DMS 273 treated with DMSO at 0.1 percent for 48 hours (cell line): Measurements from ENCODE around the gene NRXN3.
"Not testable (repeated sequence)": the region's sequence is repeated elsewhere in the genome, so short reads cannot be mapped to it uniquely, and the experiment has no call there.

ENCODE experiments used
- DNase-seq: peaks from one replicate; lab custom pipeline; 2025; lab: John Stamatoyannopoulos, UW

Gene NRXN3

DNA sequence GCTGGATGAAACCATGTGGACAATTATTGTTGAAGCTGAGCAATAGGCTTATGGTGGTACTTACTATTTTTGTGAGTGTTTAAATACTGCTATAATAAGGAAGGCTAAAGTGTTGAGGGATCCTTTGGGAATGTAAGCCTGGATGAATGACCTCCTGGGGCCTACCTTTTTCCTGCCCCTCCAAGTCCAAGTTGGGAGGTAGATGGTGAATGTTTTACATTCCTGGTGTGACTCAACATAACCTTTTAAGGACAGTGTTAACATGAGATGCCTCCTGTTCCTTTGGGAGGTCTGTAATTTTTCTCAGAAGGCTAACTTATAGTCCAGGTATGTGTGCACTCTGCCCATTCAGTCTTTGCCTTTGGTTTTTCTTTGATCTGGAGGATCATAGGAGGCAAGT is 315.9 kb downstream of the NRXN3 start:
- no peak for DNase-seq

DNA sequence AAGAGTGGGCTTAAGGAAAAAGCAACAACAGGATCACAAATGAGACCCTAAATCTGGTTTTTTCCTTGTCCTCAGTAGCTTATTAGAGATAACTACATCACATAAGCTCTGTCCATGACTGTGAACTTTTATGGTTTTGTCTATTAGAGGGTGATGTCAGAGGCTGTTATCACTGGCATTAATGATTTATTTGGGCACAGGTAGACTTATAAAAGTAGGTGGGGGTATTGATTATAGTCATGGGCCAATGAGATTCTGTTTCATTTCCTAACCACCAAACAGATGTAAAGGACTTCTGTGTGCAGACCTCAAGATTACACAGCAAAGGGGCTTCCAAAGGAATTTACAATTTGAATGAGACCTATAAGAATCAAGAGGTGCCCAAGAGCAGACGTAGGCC is 316.4 kb downstream of the NRXN3 start:
- no peak for DNase-seq

DNA sequence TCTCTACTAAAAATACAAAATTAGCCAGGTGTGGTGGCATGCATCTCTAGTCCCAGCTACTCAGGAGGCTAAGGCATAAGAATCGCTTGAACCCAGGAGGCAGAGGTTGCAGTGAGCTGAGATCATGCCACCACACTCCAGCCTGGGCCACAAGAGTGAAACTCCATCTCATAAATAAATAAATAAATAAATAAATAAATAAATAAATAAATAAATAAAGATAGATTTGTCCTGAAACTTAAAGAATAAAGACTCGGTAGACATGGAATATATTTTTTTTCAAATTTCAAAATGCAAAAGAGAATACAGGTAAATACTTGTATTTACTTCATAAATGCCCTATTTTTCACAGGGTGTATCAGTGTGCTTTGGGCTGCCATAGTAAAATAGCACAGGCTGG is 317.4 kb downstream of the NRXN3 start:
- DNase-seq, result not testable (repeated sequence)

DNA sequence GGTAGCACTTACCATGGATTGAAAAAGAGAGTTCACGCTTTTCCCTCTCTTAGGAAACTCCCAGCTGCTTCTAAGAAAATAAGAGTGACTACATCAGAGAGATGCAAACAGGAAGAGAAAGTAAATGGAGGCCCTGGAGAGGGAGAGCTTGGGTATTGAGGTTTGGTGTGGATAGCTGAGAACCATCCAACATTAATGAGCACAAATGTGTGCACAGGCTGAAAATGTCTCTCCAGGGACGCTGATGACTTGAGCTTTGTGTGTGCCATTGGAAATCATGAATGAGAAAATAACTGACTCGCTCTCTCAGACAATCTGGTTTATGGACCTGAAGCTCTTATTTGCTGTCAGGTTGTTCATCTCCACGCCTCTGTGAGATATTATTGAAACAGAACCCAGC is 318.8 kb downstream of the NRXN3 start:
- no peak for DNase-seq

DNA sequence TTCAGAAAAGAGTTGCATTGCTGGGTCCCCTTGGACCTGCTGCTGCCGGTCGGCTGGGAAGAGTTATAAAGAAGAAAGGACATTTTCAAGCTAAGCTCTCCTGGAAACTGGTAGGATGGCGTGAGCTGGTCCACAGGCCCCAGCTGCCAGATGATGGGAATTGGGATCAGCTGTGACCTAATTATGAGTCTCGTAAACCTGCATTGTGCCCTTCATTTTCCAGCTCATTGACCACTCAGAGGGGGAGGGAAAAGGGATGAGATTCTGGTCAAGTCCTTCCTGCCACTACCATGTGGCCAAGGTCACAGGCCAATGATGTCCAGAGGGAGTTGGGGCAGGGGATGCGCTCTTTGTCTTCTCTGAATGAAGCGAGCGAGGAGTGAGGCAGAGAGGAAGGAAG is 320.9 kb downstream of the NRXN3 start:
- DNase-seq, result no peak

DNA sequence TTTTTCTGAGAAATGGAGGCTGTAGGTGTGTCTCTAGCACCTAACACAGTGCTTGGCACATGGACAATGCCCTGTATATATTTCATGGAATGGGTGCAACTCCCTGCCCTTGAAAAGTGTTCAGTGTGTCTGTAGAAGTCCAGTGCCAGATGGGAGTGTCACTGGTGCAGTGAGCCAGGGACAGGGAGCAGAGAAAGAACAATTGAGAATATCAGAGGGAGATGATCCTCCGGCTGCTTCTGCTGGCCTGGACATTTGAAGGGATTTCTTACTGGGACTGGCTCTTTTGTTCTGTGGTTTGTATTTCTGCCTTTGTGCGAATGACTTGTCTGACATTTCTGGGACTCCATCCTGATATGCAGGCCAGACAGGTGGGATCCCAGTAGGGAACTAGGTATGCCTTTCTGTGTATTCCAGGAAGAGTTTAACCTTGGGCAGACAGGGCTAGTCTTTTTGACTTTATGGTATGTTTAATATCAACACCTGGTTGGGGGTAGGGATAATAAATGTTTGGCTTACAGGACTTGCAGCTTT is 328.0 kb downstream of the NRXN3 start:
- no peak for DNase-seq

DNA sequence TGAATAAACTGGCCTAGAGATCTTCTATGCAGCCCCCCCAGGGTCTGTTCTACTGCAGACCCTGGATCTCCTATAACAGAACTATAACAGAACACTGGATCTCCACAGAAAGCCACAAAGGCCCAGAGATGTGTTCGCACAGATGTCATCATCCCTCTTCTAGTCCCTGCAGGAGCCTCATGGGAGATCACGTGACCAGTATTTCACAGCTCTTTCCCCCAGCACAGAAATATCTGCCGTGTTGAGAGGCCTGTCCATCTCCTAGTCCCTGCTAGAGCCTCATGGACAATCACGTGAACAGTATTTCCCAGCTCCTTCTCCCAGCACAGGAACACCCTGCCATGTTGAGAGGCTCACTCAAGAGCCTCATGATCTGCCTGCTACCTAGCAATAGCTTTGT is 331.7 kb downstream of the NRXN3 start:
- no peak for DNase-seq

DNA sequence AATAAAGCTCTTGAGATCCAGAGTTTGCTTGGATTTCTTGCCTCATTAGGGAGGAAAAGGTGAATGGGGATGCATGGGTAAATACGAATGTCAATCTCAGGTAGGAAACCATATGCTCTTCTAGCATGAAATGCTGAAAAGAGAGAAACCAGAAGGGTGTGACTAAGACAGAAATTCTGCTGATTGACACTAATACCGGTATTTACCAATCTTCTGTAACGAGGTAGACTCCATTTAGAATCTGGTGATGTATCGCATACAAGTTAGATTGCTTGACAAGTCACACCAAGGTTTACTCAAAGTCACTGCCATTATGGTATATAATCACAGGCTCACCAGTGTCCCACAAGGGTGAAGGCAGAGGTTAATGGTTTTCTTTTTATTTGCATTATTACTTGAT is 337.9 kb downstream of the NRXN3 start:
- DNase-seq, result no peak

DNA sequence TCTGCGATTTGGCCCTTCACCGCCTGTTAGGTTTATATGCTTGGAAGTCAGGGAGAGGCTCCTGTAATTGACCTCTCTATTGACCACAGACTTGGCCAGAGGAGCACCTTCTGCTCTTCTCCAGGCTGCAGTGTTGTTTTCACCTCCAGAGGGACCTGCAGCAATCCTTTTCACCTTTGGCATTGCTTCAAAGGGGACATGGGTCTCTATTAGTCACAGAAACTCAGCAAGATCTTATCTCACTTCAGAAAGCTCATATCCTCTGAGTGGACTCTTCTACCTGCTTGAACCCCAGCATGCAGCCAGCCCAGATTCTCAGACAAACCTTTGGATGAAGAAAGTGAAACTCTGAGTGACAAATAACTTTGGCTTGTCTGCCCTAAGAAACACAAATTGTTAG is 339.3 kb downstream of the NRXN3 start:
- no peak for DNase-seq

DNA sequence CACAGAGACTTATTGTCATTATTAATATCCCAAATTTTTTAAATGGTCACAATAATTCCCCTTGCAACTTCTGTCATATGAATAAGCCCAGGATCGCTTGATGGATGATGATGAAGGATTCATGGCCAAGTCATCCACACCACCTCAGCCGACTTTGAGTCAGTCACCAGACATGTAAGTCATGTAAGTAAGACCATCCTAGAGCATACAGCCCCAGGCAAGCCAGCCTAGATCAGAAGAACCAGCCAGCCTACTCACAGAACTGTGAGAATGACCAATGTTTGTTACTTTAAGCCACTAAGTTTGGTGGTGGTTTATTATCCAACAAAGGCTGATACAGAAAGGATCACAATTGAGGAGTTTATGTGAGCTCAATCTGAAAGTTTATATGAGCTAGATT is 341.8 kb downstream of the NRXN3 start:
- DNase-seq, result no peak

DNA sequence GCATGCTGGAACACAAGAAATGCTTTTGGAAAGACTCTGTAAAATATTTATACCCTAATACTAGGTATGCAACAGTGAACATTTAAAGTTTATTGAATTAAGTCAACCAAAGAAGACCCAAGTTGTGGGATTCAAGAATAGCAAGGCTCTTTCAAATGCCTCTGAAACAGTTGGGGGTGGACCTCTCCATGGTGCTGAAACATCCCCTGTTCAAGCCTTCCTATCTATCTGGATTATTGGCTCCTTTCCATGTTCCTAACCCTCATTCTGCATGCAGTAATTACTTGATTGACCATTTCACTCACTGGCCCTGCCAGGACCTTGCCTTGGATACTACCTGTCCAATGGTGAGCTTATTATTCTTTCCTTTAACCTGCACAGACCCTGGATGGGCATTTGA is 349.7 kb downstream of the NRXN3 start:
- no peak for DNase-seq

DNA sequence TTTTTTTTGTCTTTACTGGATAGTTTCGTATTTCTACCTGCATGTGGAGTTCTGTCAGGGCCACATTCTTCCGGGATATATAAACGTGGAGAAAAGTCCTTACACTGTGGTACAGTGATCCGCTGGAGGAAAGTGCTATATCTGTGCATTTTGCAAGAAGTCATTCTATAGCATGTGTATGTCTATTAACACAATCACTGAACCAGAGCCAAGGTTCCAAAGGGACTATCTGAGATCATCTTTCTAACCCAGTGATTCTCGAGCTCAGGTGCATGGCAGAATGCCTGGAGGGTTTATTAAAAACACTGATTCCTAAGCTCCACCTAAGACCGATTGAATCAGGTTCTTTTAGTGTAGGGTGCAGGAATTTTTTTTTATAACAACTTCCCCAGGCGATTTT is 354.0 kb downstream of the NRXN3 start:
- no peak for DNase-seq

DNA sequence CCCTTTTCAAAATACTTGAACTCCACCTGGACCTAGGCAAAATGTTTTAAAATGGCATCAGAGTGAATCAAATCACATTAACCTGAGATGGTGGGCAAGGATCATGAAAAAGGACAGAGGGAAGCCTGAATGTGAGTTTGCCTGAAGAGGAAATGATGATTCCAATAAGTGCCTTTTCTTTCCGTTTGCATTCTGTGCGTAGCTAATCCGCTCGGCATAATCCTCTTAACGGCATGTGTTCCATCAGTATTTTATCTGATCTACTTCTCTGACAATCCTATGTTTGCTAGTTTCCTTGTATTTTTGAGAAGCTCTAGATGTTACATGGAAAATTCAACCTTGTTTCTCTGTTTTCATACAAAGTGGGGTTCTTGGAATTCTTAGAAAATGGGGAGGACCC is 354.6 kb downstream of the NRXN3 start:
- DNase-seq, result no peak

DNA sequence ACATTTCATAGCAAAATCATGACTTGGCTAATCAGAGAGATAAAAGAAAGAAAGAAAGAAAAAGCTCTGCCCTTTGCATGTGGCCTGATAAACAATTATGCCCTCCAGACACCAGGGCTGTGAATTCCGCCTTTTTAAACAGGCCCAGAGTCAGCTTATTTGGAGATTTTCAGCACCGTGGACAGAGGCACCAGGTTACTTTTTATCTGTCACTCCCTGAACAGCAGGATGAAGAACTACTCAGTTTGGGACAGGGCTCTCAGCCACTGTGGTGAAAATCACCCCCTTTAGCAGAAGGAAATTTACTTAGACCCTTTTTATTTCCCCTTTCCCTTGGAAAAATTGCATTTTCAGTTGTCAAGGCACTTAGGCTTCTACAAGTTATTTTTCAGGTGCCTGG is 359.9 kb downstream of the NRXN3 start:
- no peak for DNase-seq

DNA sequence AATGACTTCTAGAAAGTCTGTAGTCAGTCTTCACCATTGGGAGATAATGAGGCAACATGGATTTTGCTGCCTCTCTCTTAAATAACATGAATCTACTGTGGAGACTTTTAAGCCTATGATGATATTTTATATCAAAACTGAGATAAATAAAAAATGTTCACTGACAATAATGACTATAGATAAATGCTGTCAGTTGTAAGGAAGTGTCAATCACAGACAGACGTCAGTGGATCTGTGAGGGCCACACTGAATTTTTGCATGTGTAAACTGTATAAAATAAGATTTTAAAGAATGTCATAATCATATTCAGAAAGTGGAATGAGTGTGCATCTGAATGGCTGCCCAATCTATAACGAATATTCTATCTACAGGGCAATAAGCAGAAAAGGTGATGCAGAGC is 364.0 kb downstream of the NRXN3 start:
- DNase-seq, result no peak

DNA sequence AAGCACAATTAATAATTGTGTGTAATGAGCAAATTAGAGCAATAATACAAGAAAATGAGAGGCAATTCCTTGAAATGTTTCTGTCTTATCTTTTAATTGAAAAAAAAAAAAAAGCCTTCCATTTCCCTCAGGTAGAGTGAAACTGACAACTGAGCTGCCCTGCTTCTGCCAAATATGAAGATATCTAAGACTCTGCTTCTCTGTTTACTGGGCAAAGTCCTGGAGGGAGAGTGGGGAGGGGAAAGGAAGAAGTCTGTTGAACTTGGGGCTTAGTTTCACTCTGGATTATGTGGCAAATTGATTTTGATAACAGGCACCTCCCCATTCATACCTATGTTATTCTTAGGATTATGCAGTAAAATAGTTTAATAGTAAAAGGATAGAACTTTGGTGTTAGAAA is 364.9 kb downstream of the NRXN3 start:
- DNase-seq, result no peak

DNA sequence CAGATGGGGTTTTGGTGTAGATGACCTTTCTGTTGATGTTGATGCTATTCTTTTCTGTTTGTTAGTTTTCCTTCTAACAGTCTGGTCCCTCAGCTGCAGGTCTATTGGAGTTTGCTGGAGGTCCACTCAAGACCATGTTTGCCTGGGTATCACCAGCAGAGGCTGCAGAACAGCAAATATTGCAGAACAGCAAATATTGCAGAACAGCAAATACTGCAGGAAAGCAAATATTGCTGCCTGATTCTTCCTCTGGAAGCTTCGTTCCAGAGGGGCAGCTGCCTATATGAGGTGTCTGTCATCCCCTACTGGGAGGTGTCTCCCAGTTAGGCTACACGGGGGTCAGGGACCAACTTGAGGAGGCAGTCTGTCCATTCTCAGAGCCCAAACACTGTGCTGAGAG is 371.6 kb downstream of the NRXN3 start:
- not testable (repeated sequence) for DNase-seq

DNA sequence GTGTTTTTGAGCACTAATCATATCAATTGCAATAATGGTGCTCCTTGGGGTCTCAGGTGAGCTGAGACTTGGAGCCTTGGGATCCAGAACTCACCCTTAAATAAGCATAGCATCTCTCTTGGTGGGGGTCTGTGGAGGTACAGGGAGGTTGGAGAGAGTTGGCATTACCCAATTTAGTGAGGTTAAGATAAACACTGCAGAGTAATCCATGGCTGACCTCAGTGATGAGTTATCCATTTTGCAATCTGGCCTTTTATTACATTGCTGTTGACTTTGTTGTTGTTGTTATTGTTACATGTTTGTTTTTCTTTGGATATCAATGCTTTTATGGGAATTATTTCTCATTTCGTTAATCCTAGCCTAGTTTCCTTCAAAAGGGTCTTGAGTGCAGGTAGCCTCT is 373.3 kb downstream of the NRXN3 start:
- DNase-seq, result no peak

DNA sequence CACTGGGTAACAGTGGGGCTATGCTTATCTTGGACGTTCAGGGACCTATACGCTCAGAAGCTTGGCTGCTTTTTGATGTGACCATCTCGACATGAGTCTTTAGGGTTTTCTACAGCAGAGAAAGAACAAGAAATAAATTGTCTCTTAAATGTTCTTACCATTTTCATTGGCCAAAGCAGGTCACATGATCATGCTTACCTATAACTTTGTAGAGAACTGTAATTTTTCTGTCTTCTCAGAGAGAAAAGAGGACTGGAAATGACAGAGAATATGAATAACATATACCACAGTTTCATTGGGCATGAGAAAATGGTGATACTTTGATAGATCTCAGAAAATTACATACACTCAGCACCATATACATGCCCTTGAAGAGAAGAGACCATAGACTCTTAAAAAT is 390.9 kb downstream of the NRXN3 start:
- DNase-seq, result no peak

DNA sequence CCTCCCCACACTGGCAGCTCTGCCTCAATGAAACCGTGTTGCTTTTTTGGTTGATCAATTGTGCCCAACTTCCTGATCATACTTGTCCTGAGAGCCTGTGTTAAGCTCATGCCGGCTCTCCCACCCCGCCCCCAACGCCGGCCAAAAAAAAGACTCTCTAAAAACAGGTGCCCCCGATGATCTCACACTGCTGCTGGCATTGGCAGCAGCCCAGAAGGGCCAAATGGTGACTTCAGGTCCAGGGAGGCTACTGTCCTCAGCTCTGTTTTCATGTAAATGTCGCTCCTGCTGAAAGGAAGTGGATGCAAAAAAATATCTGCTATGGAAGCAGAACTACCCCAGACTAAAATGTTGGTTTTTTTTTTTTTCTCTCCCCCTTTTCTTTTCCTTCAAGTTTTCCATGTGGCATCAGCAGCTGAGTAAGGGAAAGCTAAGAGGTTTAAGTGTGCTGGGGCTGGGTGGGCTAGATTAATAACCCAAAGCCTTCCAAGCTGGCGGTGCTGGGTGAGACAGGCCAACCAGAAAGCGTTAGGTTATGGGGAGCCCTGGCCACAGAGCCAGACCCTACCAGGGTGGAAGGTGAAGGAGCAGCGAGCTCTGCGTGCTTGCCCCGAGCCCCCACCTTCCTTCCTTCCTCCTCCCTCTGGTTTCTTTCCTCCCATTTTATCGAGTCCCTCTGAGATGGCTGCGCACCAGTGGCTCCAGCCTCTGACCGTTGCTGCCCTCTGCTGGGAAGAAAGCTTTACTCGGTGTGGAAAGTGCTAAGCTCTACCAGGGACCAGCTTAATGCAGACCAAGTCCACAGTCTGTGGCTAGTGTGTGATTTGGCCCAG is 396.1 kb downstream of the NRXN3 start:
- peak; percentile 4 for DNase-seq

DNA sequence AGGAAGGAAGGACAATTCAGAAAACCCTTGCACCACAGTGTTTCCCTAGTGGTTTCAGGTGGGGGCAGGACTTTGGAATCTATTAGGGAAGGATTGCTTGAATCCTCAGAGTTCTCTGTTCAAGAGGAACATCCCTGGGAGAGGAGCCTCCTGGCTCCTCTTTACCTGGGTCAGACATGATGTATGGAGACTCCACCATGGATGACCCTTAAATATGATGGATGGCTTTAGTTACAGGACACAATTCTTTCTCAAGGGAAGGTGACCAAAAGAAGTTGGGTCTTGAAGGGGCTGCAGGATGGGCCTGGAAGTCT is 396.6 kb downstream of the NRXN3 start:
- DNase-seq, result no peak

DNA sequence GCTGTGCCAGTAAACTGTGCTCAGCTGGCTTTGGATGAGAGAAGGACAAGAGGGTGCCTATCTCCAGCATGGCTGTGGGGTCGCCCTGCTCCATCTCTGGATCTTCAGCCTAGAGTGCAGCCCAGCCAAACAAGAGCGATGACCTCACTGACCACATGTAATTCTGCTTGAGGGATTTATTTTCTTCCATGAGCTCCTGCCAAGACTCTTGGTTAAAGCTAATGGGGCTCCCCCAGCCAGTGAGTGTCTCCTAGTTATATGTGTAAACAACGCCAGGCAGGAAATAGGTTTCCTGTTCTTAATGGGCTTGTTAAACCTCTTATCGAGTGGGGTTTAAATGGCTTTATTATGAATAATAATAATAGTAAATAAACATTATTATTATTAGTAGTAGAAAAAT is 397.2 kb downstream of the NRXN3 start:
- no peak for DNase-seq

DNA sequence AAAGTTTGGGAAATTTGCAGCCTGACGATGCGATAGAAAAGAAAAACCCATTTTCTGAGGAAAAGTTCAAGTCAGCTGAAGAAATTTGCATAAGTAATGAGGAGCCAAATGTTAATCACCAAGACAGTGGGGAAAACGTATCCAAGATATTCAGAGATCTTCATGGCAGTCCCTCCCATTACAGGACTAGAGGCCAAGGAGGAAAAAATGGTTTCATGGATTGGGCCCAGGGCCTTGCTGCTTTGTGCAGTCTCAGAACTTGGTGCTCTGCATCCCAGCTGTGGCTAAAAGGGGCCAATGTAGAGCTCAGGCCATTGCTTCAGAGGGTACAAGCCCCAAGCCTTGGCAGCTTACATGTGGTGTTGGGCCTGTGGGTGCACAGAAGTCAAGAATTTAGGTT is 403.6 kb downstream of the NRXN3 start:
- DNase-seq, result not testable (repeated sequence)

DNA sequence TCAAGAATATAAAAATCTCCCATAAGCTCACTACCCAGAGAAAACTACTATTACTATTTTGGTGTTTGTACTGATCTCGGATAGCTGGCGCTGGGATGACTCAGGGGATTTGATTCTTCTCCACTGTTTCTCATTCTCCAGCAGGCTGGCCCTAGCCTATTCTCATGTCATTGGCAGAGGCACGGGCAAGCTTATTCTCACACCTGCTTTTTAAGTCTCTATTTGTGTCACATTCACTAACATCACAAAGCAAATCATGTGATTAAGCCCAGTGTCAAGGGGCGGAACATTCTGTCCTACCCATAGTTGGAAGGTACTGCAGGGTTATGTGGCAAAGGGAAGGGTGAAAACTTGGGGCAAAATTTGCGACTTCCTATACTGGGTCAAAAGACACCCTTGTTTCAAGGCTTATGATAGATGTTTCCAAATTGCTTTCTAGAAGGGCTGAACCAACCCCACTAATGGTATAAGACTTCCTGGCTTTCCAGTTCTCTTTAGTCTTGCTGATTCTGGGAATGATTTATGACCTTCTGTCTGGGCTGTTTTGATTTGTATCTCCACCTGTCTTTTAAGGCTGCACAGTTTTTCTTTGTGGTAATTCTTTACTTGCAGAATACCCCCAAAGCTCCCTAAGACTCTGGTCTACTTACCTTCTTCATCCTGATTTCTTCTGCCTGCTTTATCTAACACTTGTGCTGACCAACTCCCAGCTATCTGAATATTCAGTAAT is 406.4 kb downstream of the NRXN3 start:
- no peak for DNase-seq
